ENCODE results near the gene SPPL3. TPM values are rescaled to one million over a fixed set of nuclear protein-coding genes. Genes with fewer than 3 reads are reported as not detected.

The SPPL3 gene
- total and polyA plus RNA-seq, 4 donors: 18.9 to 108 (median 67.8) TPM

- Histone ChIP-seq H3K36me3 (ENCODE audit: control insufficient read depth, insufficient read depth, low read length) (no peaks in the 10 kb centered on the region), H3K9me3 (ENCODE audit: control insufficient read depth, insufficient read depth, low read length) (no peaks in the 10 kb centered on the region), H3K27ac (ENCODE audit: low read depth, low read length) (peak overlapping the region; percentile 81), H3K4me3 (ENCODE audit: low read depth, low read length) (no peak overlapping the region), H3K27me3 (ENCODE audit: control insufficient read depth, insufficient read depth, low read length) (no peaks in the 10 kb centered on the region), H3K4me1 (ENCODE audit: control insufficient read depth, insufficient read depth, low read length) (peaks cover 10% of the 10 kb centered on the region)
- WGBS (ENCODE audit: insufficient coverage): 11% methylated on average over 1 of the region's 2 CpGs
- peak in 3 of 6 donors; percentile 15 to 67 (median 57) for DNase-seq (ENCODE audit: low read depth in 4 of 6, low spot score in 6 of 6)
These were observed 85.7 kb downstream of the SPPL3 start for GRCh38 chr12:120818416-120818815.

DNA sequence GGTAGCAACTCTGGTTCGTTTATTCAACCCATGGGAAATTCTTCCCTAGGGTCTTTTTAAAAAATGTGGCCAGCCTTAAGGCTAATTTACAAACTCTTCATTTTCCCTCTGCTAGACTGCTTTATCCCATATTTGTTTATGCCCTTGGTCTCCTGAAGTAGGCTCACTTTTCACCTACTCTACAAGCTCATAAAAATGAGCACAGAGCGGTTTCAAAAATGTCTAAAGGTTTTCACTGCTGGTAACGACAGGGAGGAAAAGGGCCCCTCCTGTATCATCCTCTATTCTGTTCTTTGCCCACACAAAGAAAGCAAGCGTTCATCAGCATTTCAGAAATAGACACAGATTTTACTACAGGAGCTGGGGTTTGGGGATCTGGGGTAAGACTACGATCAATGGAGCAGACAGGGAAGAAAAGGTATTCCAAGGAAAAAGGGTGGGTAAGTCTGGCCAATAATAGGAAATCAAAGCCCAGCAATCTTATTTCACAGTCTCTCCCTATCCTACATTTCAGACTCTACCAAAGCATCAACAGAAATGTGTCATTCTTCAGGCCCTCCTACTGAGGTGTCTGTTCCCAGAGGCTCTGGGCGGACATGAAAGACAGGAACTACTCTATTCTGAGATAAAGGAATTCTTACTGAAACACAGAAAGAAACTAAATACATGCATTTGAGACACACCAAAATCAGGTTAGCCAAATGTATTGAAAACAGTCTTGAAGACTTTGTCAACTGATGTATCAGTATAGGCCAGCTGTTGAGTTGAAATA is 86.4 kb downstream of the SPPL3 start:
- peak overlapping the region; percentile 81 for H3K27ac ChIP-seq (ENCODE audit: low read depth, low read length)
- 75% methylated on average over 1 of the region's 6 CpGs for WGBS (ENCODE audit: insufficient coverage)
- no peak for DNase-seq (ENCODE audit: low read depth in 4 of 6, low spot score in 6 of 6)
- no peaks in the 10 kb centered on the region for H3K9me3 ChIP-seq (ENCODE audit: control insufficient read depth, insufficient read depth, low read length)
- no peak overlapping the region for H3K4me3 ChIP-seq (ENCODE audit: low read depth, low read length)
- H3K36me3 ChIP-seq (ENCODE audit: control insufficient read depth, insufficient read depth, low read length): no peaks in the 10 kb centered on the region
- H3K27me3 ChIP-seq (ENCODE audit: control insufficient read depth, insufficient read depth, low read length): no peaks in the 10 kb centered on the region
- peaks cover 10% of the 10 kb centered on the region for H3K4me1 ChIP-seq (ENCODE audit: control insufficient read depth, insufficient read depth, low read length)

DNA sequence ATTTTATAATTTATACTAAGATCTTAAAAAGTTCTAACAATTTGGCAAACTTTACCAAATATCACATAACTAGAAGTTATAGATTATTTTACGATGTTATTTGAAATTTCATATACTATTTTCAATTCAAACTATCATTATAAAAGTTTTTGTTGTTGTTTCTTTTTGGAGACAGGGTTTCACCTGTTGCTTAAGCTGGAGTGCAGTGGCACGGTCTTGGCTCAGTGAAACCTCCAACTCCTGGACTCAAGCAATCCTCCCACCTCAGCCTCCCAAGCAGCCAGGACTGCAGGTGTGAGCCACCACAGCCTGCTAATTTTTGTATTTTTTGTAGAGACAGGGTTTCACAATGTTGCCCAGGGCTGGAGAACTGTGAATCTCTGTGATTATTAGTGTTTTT is 87.8 kb downstream of the SPPL3 start:
- H3K9me3 ChIP-seq (ENCODE audit: control insufficient read depth, insufficient read depth, low read length): no peaks in the 10 kb centered on the region
- no peak overlapping the region for H3K4me3 ChIP-seq (ENCODE audit: low read depth, low read length)
- WGBS (ENCODE audit: insufficient coverage): no CpG with 5 or more reads among the region's 2 CpGs
- H3K36me3 ChIP-seq (ENCODE audit: control insufficient read depth, insufficient read depth, low read length): no peaks in the 10 kb centered on the region
- no peaks in the 10 kb centered on the region for H3K27me3 ChIP-seq (ENCODE audit: control insufficient read depth, insufficient read depth, low read length)
- DNase-seq (ENCODE audit: low read depth in 4 of 6, low spot score in 6 of 6): no peak
- H3K27ac ChIP-seq (ENCODE audit: low read depth, low read length): no peak overlapping the region
- H3K4me1 ChIP-seq (ENCODE audit: control insufficient read depth, insufficient read depth, low read length): peaks cover 10% of the 10 kb centered on the region

GRCh38 chr12:120814903-120815429 is 89.2 kb downstream of the SPPL3 start:
- WGBS (ENCODE audit: insufficient coverage): no CpG with 5 or more reads among the region's 1 CpG
- H3K36me3 ChIP-seq (ENCODE audit: control insufficient read depth, insufficient read depth, low read length): peaks cover 1% of the 10 kb centered on the region
- H3K4me1 ChIP-seq (ENCODE audit: control insufficient read depth, insufficient read depth, low read length): peaks cover 10% of the 10 kb centered on the region
- no peaks in the 10 kb centered on the region for H3K9me3 ChIP-seq (ENCODE audit: control insufficient read depth, insufficient read depth, low read length)
- no peak for DNase-seq (ENCODE audit: low read depth in 4 of 6, low spot score in 6 of 6)
- no peak overlapping the region for H3K4me3 ChIP-seq (ENCODE audit: low read depth, low read length)
- no peak overlapping the region for H3K27ac ChIP-seq (ENCODE audit: low read depth, low read length)
- no peaks in the 10 kb centered on the region for H3K27me3 ChIP-seq (ENCODE audit: control insufficient read depth, insufficient read depth, low read length)

GRCh38 chr12:120814203-120814902 is 89.8 kb downstream of the SPPL3 start:
- Histone ChIP-seq H3K4me3 (ENCODE audit: low read depth, low read length) (no peak overlapping the region), H3K4me1 (ENCODE audit: control insufficient read depth, insufficient read depth, low read length) (peaks cover 10% of the 10 kb centered on the region), H3K27me3 (ENCODE audit: control insufficient read depth, insufficient read depth, low read length) (no peaks in the 10 kb centered on the region), H3K36me3 (ENCODE audit: control insufficient read depth, insufficient read depth, low read length) (peaks cover 3% of the 10 kb centered on the region), H3K9me3 (ENCODE audit: control insufficient read depth, insufficient read depth, low read length) (no peaks in the 10 kb centered on the region), H3K27ac (ENCODE audit: low read depth, low read length) (no peak overlapping the region)
- no CpG with 5 or more reads among the region's 2 CpGs for WGBS (ENCODE audit: insufficient coverage)
- DNase-seq (ENCODE audit: low read depth in 4 of 6, low spot score in 6 of 6): no peak

- H3K27ac ChIP-seq (ENCODE audit: low read depth, low read length): no peak overlapping the region
- no peaks in the 10 kb centered on the region for H3K27me3 ChIP-seq (ENCODE audit: control insufficient read depth, insufficient read depth, low read length)
- no peak for DNase-seq (ENCODE audit: low read depth in 4 of 6, low spot score in 6 of 6)
- H3K36me3 ChIP-seq (ENCODE audit: control insufficient read depth, insufficient read depth, low read length): peaks cover 3% of the 10 kb centered on the region
- WGBS (ENCODE audit: insufficient coverage): no CpG with 5 or more reads among the region's 2 CpGs
- peaks cover 10% of the 10 kb centered on the region for H3K4me1 ChIP-seq (ENCODE audit: control insufficient read depth, insufficient read depth, low read length)
- no peak overlapping the region for H3K4me3 ChIP-seq (ENCODE audit: low read depth, low read length)
- H3K9me3 ChIP-seq (ENCODE audit: control insufficient read depth, insufficient read depth, low read length): no peaks in the 10 kb centered on the region
These were observed 90.5 kb downstream of the SPPL3 start for GRCh38 chr12:120813588-120814153.

- Histone ChIP-seq H3K9me3 (ENCODE audit: control insufficient read depth, insufficient read depth, low read length) (no peaks in the 10 kb centered on the region), H3K27me3 (ENCODE audit: control insufficient read depth, insufficient read depth, low read length) (no peaks in the 10 kb centered on the region), H3K36me3 (ENCODE audit: control insufficient read depth, insufficient read depth, low read length) (peaks cover 6% of the 10 kb centered on the region), H3K4me1 (ENCODE audit: control insufficient read depth, insufficient read depth, low read length) (no peaks in the 10 kb centered on the region), H3K4me3 (ENCODE audit: low read depth, low read length) (no peak overlapping the region), H3K27ac (ENCODE audit: low read depth, low read length) (no peak overlapping the region)
- 100% methylated on average over 1 of the region's 3 CpGs for WGBS (ENCODE audit: insufficient coverage)
- DNase-seq (ENCODE audit: low read depth in 4 of 6, low spot score in 6 of 6): no peak
These were observed 94.1 kb downstream of the SPPL3 start for GRCh38 chr12:120810021-120810420.

GRCh38 chr12:120804428-120804827 is 99.7 kb downstream of the SPPL3 start:
- H3K9me3 ChIP-seq (ENCODE audit: control insufficient read depth, insufficient read depth, low read length): no peaks in the 10 kb centered on the region
- H3K36me3 ChIP-seq (ENCODE audit: control insufficient read depth, insufficient read depth, low read length): peaks cover 3% of the 10 kb centered on the region
- H3K4me3 ChIP-seq (ENCODE audit: low read depth, low read length): no peak overlapping the region
- no peaks in the 10 kb centered on the region for H3K27me3 ChIP-seq (ENCODE audit: control insufficient read depth, insufficient read depth, low read length)
- no peak overlapping the region for H3K27ac ChIP-seq (ENCODE audit: low read depth, low read length)
- H3K4me1 ChIP-seq (ENCODE audit: control insufficient read depth, insufficient read depth, low read length): no peaks in the 10 kb centered on the region
- DNase-seq (ENCODE audit: low read depth in 4 of 6, low spot score in 6 of 6): no peak

- Histone ChIP-seq H3K27ac (ENCODE audit: low read depth, low read length) (no peak overlapping the region), H3K27me3 (ENCODE audit: control insufficient read depth, insufficient read depth, low read length) (no peaks in the 10 kb centered on the region), H3K9me3 (ENCODE audit: control insufficient read depth, insufficient read depth, low read length) (no peaks in the 10 kb centered on the region), H3K36me3 (ENCODE audit: control insufficient read depth, insufficient read depth, low read length) (no peaks in the 10 kb centered on the region), H3K4me1 (ENCODE audit: control insufficient read depth, insufficient read depth, low read length) (no peaks in the 10 kb centered on the region), H3K4me3 (ENCODE audit: low read depth, low read length) (no peak overlapping the region)
- no peak for DNase-seq (ENCODE audit: low read depth in 4 of 6, low spot score in 6 of 6)
- WGBS (ENCODE audit: insufficient coverage): 90% methylated on average over 2 of the region's 2 CpGs
These were observed 103.0 kb downstream of the SPPL3 start for GRCh38 chr12:120801146-120801545.
